IMR-90 (cell line): ENCODE data around the gene NUP98.

Source experiments
- BHLHE40 ChIP-seq: fragments of 150-350 bp; IDR thresholded peaks from 2 replicates; pipeline ENCODE4 v1.6.1; 2016; ENCODE audit warnings: mild to moderate bottlenecking, low read depth, low read length
- CEBPB ChIP-seq: IDR thresholded peaks from 2 replicates; pipeline ENCODE4 v1.6.1; 2012; ENCODE audit warnings: low read depth, low read length, improper control_type of control experiment
- CTCF ChIP-seq: conservative IDR thresholded peaks from 2 replicates; pipeline ENCODE4 v1.5.1; 2012; ENCODE audit warnings: mild to moderate bottlenecking, low read depth, low read length, improper control_type of control experiment
- NFE2L2 ChIP-seq: fragments of 150-350 bp; IDR thresholded peaks from 2 replicates; pipeline ENCODE4 v1.6.1; 2016; ENCODE audit warnings: low read depth, mild to moderate bottlenecking, low read length
- POLR2A ChIP-seq: IDR thresholded peaks from 2 replicates; pipeline ENCODE4 v1.6.1; 2012; ENCODE audit warnings: mild to moderate bottlenecking, low read depth, low read length
- TF ChIP-seq, protein P1 (sequence below): fragments of 150-350 bp; IDR thresholded peaks from 2 replicates; pipeline ENCODE4 v1.6.1; 2017; ENCODE audit warnings: mild to moderate bottlenecking, antibody characterized with exemption, low read length, low read depth
- TF ChIP-seq, protein P2 (sequence below): fragments of 150-350 bp; IDR thresholded peaks from 2 replicates; pipeline ENCODE4 v1.6.1; 2016; ENCODE audit warnings: low read depth, mild to moderate bottlenecking, low read length, moderate library complexity, borderline replicate concordance

DNA sequence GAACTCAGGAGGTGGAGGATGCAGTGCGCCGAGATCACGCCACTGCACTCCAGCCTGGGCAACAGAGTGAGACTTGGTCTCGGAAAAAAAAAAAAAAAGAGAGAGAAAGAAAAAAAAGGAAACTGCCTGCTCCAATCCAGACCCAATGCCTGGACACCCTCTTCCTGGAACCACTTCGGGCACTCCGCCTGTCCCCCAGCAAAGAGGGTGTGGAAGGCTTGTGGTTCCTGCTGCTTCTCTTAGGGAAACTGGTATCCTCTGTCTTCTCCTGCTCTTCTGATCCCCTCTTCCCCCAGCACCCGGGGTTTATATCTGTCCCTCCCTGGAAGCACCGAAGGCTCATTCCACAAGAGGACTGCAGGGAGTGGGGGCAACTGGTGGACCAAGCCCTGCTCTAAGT lies 139.1 kb downstream of the NUP98 start:
- TF ChIP-seq CTCF (no peak), POLR2A (no peak), CEBPB (no peak), NFE2L2 (no peak), BHLHE40 (no peak)
- TF ChIP-seq, protein P1, sequence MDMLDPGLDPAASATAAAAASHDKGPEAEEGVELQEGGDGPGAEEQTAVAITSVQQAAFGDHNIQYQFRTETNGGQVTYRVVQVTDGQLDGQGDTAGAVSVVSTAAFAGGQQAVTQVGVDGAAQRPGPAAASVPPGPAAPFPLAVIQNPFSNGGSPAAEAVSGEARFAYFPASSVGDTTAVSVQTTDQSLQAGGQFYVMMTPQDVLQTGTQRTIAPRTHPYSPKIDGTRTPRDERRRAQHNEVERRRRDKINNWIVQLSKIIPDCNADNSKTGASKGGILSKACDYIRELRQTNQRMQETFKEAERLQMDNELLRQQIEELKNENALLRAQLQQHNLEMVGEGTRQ = no peak
- TF ChIP-seq, protein P2, sequence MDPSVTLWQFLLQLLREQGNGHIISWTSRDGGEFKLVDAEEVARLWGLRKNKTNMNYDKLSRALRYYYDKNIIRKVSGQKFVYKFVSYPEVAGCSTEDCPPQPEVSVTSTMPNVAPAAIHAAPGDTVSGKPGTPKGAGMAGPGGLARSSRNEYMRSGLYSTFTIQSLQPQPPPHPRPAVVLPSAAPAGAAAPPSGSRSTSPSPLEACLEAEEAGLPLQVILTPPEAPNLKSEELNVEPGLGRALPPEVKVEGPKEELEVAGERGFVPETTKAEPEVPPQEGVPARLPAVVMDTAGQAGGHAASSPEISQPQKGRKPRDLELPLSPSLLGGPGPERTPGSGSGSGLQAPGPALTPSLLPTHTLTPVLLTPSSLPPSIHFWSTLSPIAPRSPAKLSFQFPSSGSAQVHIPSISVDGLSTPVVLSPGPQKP = no peak
